Neural cell (in vitro differentiated cells): ENCODE measurements around the gene FAM170A.

ENCODE experiments used
- EP300 ChIP-seq: fragments of 450-650 bp; conservative IDR thresholded peaks from 2 replicates; pipeline ENCODE4 v1.6.1; 2014; ENCODE audit warnings: antibody characterized with exemption, mild to moderate bottlenecking, moderate library complexity; ENCODE audit not compliant: poor library complexity, severe bottlenecking
- EZH2 ChIP-seq: fragments of 200-600, 300-800 bp; shearing (Covaris generic), sonication (generic); IDR thresholded peaks from 2 replicates; pipeline ENCODE4 v1.6.1; 2014; ENCODE audit warnings: antibody characterized with exemption, low read length, borderline replicate concordance, mild to moderate bottlenecking; ENCODE audit not compliant: insufficient read depth, poor library complexity, severe bottlenecking
- MXI1 ChIP-seq: fragments of 450-650 bp; conservative IDR thresholded peaks from 2 replicates; pipeline ENCODE4 v1.6.1; 2014; ENCODE audit warnings: antibody characterized with exemption, mild to moderate bottlenecking; ENCODE audit not compliant: poor library complexity, severe bottlenecking
- POLR2AphosphoS5 ChIP-seq: IDR thresholded peaks from 2 replicates; pipeline ENCODE4 v1.6.1; 2012
- TAF1 ChIP-seq: IDR thresholded peaks from 2 replicates; pipeline ENCODE4 v1.6.1; 2012; ENCODE audit warnings: low read depth
- TF ChIP-seq, protein P1 (sequence below): fragments of 450-650 bp; IDR thresholded peaks from 2 replicates; pipeline ENCODE4 v1.5.1; 2014; ENCODE audit warnings: antibody characterized with exemption, mild to moderate bottlenecking, moderate library complexity; ENCODE audit not compliant: poor library complexity, severe bottlenecking

DNA sequence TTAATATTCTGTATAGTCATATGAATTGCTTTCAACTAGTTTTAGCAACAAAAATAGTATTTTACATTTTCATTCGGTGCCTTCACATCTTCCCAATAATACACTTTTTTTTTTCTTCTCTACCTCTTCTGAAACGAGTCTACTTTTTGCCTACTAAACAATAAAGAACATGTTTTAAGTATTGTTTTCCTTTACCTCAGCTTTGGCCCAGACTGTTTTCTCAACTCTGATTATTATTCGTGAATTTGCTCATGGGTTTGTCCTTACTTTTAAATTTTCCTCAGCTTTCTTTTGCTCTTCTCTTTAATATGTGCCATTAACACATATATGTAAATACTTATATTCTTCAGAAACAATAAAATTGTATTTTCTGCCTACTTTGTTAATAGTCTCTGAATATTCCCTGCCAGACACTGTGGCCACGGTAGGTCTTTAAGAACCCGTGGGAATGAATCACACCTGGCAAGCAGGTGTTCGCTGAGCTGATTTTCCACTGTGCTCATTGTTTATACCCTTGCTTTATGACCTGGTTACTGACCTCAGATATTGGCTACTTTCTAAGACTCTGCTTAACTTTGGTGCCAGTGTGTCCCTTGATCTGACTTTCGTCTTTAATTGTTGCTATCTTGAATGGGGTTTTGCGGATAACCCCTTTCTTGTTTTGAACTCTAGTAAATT, 49.1 kb downstream of the FAM170A start:
- TF ChIP-seq EP300 (no peak), TAF1 (no peak), EZH2 (no peak), MXI1 (no peak), POLR2AphosphoS5 (no peak)
- TF ChIP-seq, protein P1, sequence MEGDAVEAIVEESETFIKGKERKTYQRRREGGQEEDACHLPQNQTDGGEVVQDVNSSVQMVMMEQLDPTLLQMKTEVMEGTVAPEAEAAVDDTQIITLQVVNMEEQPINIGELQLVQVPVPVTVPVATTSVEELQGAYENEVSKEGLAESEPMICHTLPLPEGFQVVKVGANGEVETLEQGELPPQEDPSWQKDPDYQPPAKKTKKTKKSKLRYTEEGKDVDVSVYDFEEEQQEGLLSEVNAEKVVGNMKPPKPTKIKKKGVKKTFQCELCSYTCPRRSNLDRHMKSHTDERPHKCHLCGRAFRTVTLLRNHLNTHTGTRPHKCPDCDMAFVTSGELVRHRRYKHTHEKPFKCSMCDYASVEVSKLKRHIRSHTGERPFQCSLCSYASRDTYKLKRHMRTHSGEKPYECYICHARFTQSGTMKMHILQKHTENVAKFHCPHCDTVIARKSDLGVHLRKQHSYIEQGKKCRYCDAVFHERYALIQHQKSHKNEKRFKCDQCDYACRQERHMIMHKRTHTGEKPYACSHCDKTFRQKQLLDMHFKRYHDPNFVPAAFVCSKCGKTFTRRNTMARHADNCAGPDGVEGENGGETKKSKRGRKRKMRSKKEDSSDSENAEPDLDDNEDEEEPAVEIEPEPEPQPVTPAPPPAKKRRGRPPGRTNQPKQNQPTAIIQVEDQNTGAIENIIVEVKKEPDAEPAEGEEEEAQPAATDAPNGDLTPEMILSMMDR, result no peak
